ENCODE results near the gene NUDT5. TPM values are rescaled to one million over a fixed set of nuclear protein-coding genes. Genes with fewer than 3 reads are reported as not detected.
"Not testable (repeated sequence)": the region's sequence is repeated elsewhere in the genome, so short reads cannot be mapped to it uniquely, and the experiment has no call there.

NUDT5 gene
- total RNA-seq, 4 donors from 2014 or later: 19.9 to 23.7 (median 21.4) TPM

- intact Hi-C loops (cut with DNase I): no loop called here
- TF ChIP-seq EP300 (IDR thresholded peaks at IDR 0.05): no peak
- no peak for TF ChIP-seq POLR2AphosphoS5 (IDR thresholded peaks at IDR 0.05)
- TF ChIP-seq POLR2A (IDR thresholded peaks at IDR 0.05; ENCODE audit: low read depth): no peak
- no peak for TF ChIP-seq CTCF (IDR thresholded peaks at IDR 0.05)
Measured at GRCh38 chr10:12177642-12178041, 18.0 kb downstream of the NUDT5 start.

GRCh38 chr10:12171512-12171911 is 24.2 kb downstream of the NUDT5 start:
- WGBS: 94% methylated on average over 6 of the region's 6 CpGs
- H3K9me3 ChIP-seq; intact Hi-C loops (cut with DNase I); H3K27ac ChIP-seq (replicated peaks in 1 of 4); H3K27me3 ChIP-seq; H3K4me1 ChIP-seq; DNase-seq (ENCODE audit: extremely low spot score); H3K4me3 ChIP-seq: not testable (repeated sequence)
- peaks cover 59 to 100% (median 99%) of the 10 kb centered on the region in 4 donors for H3K36me3 ChIP-seq

More at GRCh38 chr10:12177642-12178041, 18.0 kb downstream of the NUDT5 start:
- H3K4me3 ChIP-seq: no peak overlapping the region
- H3K9me3 ChIP-seq: no peaks in the 10 kb centered on the region
- no peaks in the 10 kb centered on the region for H3K4me1 ChIP-seq
- H3K27me3 ChIP-seq: no peaks in the 10 kb centered on the region
- WGBS: 88% methylated on average over 9 of the region's 9 CpGs
- no peak overlapping the region for H3K27ac ChIP-seq (replicated peaks in 1 of 4)
- peaks cover 41 to 100% (median 86%) of the 10 kb centered on the region in 4 donors for H3K36me3 ChIP-seq
- DNase-seq (ENCODE audit: extremely low spot score): no peak

GRCh38 chr10:12165999-12166775 is 29.5 kb downstream of the NUDT5 start:
- intact Hi-C loops (cut with DNase I): no loop called here
- H3K36me3 ChIP-seq: peaks cover 33 to 97% (median 91%) of the 10 kb centered on the region in 4 donors
- H3K27me3 ChIP-seq: no peaks in the 10 kb centered on the region
- WGBS: 80% methylated on average over 6 of the region's 6 CpGs
- no peak overlapping the region for H3K4me3 ChIP-seq
- no peak for DNase-seq (ENCODE audit: extremely low spot score)
- TF ChIP-seq POLR2A (IDR thresholded peaks at IDR 0.05; ENCODE audit: low read depth): no peak
- TF ChIP-seq CTCF (IDR thresholded peaks at IDR 0.05): no peak
- TF ChIP-seq EP300 (IDR thresholded peaks at IDR 0.05): no peak
- no peak for TF ChIP-seq POLR2AphosphoS5 (IDR thresholded peaks at IDR 0.05)
- H3K4me1 ChIP-seq: no peaks in the 10 kb centered on the region
- H3K27ac ChIP-seq (replicated peaks in 1 of 4): no peak overlapping the region
- H3K9me3 ChIP-seq: no peaks in the 10 kb centered on the region

DNA sequence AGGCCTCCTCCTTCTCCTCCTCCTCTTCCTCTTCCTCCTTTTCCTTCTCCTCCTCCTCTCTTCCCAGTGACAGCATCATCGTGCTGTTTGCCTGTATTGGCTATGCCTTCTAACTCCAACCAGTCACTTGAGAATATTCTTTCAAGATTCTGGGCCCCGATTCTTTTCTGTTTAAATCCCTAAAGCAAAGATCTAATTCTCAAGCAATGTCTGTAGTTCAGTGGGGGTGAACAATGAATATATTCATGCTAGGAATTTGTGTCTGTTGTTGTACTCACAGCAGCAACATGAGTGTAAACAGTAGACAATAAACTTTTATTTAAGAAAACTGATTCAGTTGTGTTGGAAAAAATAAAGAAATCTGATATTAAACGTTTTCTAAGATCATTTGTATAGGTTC is 30.7 kb downstream of the NUDT5 start:
- Histone ChIP-seq H3K27me3 (no peaks in the 10 kb centered on the region), H3K27ac (replicated peaks in 1 of 4) (no peak overlapping the region), H3K9me3 (no peaks in the 10 kb centered on the region), H3K4me1 (no peaks in the 10 kb centered on the region), H3K36me3 (peaks cover 25 to 93% (median 87%) of the 10 kb centered on the region in 4 donors), H3K4me3 (no peak overlapping the region)
- intact Hi-C loops (cut with DNase I): no loop called here
- no peak for DNase-seq (ENCODE audit: extremely low spot score)
- TF ChIP-seq POLR2AphosphoS5 (IDR thresholded peaks at IDR 0.05) (no peak), EP300 (IDR thresholded peaks at IDR 0.05) (no peak), CTCF (IDR thresholded peaks at IDR 0.05) (no peak), POLR2A (IDR thresholded peaks at IDR 0.05; ENCODE audit: low read depth) (no peak)
- 90% methylated on average over 3 of the region's 3 CpGs for WGBS

GRCh38 chr10:12164085-12164484 is 31.6 kb downstream of the NUDT5 start:
- no peaks in the 10 kb centered on the region for H3K9me3 ChIP-seq
- no peaks in the 10 kb centered on the region for H3K27me3 ChIP-seq
- no peak overlapping the region for H3K4me3 ChIP-seq
- intact Hi-C loops (cut with DNase I): no loop called here
- TF ChIP-seq POLR2A (IDR thresholded peaks at IDR 0.05; ENCODE audit: low read depth) (no peak), CTCF (IDR thresholded peaks at IDR 0.05) (no peak), EP300 (IDR thresholded peaks at IDR 0.05) (no peak), POLR2AphosphoS5 (IDR thresholded peaks at IDR 0.05) (no peak)
- H3K4me1 ChIP-seq: no peaks in the 10 kb centered on the region
- no peak for DNase-seq (ENCODE audit: extremely low spot score)
- WGBS: 85% methylated on average over 10 of the region's 12 CpGs
- peaks cover 16 to 88% (median 86%) of the 10 kb centered on the region in 4 donors for H3K36me3 ChIP-seq
- no peak overlapping the region for H3K27ac ChIP-seq (replicated peaks in 1 of 4)
